ENCODE data around the gene OSM. TPM values are rescaled to one million over a fixed set of nuclear protein-coding genes. Genes with fewer than 3 reads are reported as not detected.

OSM gene
- total RNA-seq, 1 donor from 2014 or later, result not detected

DNA sequence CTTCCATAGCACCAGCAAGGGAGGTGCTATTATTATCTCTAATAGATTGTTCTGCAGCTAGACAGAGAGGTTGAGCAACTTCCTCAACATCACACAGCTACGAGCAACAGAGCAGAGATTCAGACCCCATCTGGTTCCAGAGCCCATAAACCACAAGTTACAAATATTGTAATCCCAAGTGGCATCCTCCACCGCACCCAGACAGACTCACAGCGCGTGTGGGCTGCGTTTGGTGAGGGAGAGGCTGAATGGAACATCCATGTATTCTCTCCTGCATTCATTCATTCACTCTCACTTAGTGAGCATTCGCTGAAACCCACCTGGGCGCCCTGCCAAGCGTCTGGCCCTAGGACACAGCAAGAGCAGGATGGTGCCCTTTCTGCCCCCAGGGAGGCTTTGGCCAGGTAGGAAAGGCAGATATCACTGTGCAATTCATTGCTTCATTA lies 53.6 kb downstream of the OSM start:
- no peak for DNase-seq (ENCODE audit: extremely low read depth, low read depth, low spot score)

Other genes starting within 250 kb of the OSM start
- not detected in 2 replicates for gene HORMAD2, start 186.4 kb downstream of the OSM start, total RNA-seq
- 16.6 and 25.2 TPM in 2 replicates for gene LIF, start 20.1 kb downstream of the OSM start, total RNA-seq
- gene CASTOR1, start 22.7 kb upstream of the OSM start, total RNA-seq, result 13.4 and 18.2 TPM in 2 replicates
- 17.9 and 18.2 TPM in 2 replicates for gene TBC1D10A, start 60.1 kb upstream of the OSM start, total RNA-seq
- 75.7 and 116 TPM in 2 replicates for gene SF3A1, start 90.0 kb upstream of the OSM start, total RNA-seq
- gene CCDC157, start 90.2 kb upstream of the OSM start, total RNA-seq, result 1.8 and 2.5 TPM in 2 replicates
- gene RNF215, start 120.6 kb upstream of the OSM start, total RNA-seq, result 18.8 and 26.4 TPM in 2 replicates
- gene SEC14L2, start 130.2 kb upstream of the OSM start, total RNA-seq, result 12.0 and 18.8 TPM in 2 replicates
- gene MTFP1, start 158.9 kb upstream of the OSM start, total RNA-seq, result 25.1 and 26.9 TPM in 2 replicates
- not detected in 2 replicates for gene SEC14L3, start 205.2 kb upstream of the OSM start, total RNA-seq
- gene SEC14L4, start 238.8 kb upstream of the OSM start, total RNA-seq, result not detected in 2 replicates

All from glomerular endothelial cell (primary cell).